Inflammatory macrophage treated with lipopolysaccharide for 1 hour (primary cell): ENCODE results near the gene SF3A2.
"Not testable (repeated sequence)": the region's sequence is repeated elsewhere in the genome, so short reads cannot be mapped to it uniquely, and the experiment has no call there.

Experiments
- DNase-seq, 2 donors: peaks; one replicate each; pipeline ENCODE4 v3.0.0-alpha.2; 2020 to 2022

SF3A2 gene

GRCh38 chr19:2277138-2277537 lies 40.5 kb downstream of the SF3A2 start:
- DNase-seq, result no peak

- no peak for DNase-seq
Measured at GRCh38 chr19:2278459-2279158, 42.0 kb downstream of the SF3A2 start.

- no peak for DNase-seq
Measured at GRCh38 chr19:2280633-2281264, 44.1 kb downstream of the SF3A2 start.

- DNase-seq, result not testable (repeated sequence)
Measured at GRCh38 chr19:2281265-2282061, 44.8 kb downstream of the SF3A2 start.

GRCh38 chr19:2282062-2282861 lies 45.6 kb downstream of the SF3A2 start, which contains the start of gene PEAK3:
Gene PEAK3, minus strand, starts transcription at chr19:2282175. Its CDS starts 1,244 bp downstream, at chr19:2280931.
- DNase-seq, result peak; percentile 47 to 65

- DNase-seq, result no peak
Measured at GRCh38 chr19:2282862-2283237, 46.2 kb downstream of the SF3A2 start.

- DNase-seq, result no peak
Measured at GRCh38 chr19:2283835-2284507, 47.3 kb downstream of the SF3A2 start.

- DNase-seq, result no peak
Measured at GRCh38 chr19:2286402-2287140, 49.9 kb downstream of the SF3A2 start.

GRCh38 chr19:2287585-2288337 lies 51.1 kb downstream of the SF3A2 start:
- no peak for DNase-seq

GRCh38 chr19:2288338-2288817 lies 51.8 kb downstream of the SF3A2 start:
- DNase-seq, result no peak

- DNase-seq, result no peak
Measured at GRCh38 chr19:2288818-2289713, 52.4 kb downstream of the SF3A2 start.

- peak; percentile 62 to 78 for DNase-seq
Measured at GRCh38 chr19:2289714-2290435, 53.3 kb downstream of the SF3A2 start.

- no peak for DNase-seq
Measured at GRCh38 chr19:2290441-2291184, 54.0 kb downstream of the SF3A2 start.

- DNase-seq, result no peak
Measured at GRCh38 chr19:2291185-2291751, 54.6 kb downstream of the SF3A2 start.

GRCh38 chr19:2294687-2295335 lies 58.2 kb downstream of the SF3A2 start:
- DNase-seq, result no peak

GRCh38 chr19:2296141-2296540 lies 59.5 kb downstream of the SF3A2 start:
- DNase-seq, result no peak
